Fibroblast of skin of left biceps (primary cell): Measurements from ENCODE around the gene CHM.
A peak's percentile ranks its signal among the peaks of the same experiment; 100 is the strongest.
"Not testable (repeated sequence)": the region's sequence is repeated elsewhere in the genome, so short reads cannot be mapped to it uniquely, and the experiment has no call there.

Experiments used
- DNase-seq, 2 experiments: peaks; one replicate each; pipeline ENCODE4 v3.0.0-alpha.2; 2013; ENCODE audit warnings: low read depth in 2 of 2

CHM gene, protein sequence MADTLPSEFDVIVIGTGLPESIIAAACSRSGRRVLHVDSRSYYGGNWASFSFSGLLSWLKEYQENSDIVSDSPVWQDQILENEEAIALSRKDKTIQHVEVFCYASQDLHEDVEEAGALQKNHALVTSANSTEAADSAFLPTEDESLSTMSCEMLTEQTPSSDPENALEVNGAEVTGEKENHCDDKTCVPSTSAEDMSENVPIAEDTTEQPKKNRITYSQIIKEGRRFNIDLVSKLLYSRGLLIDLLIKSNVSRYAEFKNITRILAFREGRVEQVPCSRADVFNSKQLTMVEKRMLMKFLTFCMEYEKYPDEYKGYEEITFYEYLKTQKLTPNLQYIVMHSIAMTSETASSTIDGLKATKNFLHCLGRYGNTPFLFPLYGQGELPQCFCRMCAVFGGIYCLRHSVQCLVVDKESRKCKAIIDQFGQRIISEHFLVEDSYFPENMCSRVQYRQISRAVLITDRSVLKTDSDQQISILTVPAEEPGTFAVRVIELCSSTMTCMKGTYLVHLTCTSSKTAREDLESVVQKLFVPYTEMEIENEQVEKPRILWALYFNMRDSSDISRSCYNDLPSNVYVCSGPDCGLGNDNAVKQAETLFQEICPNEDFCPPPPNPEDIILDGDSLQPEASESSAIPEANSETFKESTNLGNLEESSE

DNA sequence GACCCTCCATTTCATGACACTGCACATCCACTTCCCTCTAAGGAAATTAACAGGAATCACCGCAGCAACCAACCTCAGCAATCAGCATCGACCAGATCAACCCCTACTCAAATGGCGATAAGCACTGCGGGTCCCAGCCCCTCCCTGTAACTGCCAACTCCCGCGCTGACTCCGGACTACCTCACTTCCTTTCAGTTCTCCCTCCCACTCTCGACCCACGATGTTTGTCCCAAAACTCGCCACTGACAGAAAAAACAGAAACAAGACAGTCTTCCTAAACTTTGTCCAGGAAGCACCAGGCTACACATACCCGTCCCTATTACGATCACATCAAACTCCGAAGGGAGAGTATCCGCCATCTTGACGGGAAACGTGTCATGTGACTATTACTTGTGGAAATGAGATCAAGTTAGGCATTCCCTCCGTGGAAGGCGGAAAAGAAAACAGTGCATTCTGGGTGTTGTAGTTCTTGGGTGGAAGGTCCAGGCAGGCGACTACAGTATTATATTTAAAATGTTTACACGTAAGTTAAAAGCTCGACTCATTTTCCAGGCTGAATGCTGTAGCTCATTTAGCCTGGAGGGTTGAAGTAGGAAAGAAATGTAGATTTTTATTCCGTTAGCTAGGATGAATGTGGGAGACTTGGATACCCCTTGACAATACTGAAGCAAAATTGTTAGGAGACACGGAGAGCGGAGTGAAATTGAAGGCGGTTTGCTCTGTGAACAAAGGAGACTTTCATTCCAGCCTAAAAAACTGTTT, at the start of gene CHM:
CHM (minus strand) TSS at position 385 of the 762 bp plus-strand sequence; CDS start at position 359, 26 bp downstream.
- DNase-seq = peak; percentile 50 to 54

DNA sequence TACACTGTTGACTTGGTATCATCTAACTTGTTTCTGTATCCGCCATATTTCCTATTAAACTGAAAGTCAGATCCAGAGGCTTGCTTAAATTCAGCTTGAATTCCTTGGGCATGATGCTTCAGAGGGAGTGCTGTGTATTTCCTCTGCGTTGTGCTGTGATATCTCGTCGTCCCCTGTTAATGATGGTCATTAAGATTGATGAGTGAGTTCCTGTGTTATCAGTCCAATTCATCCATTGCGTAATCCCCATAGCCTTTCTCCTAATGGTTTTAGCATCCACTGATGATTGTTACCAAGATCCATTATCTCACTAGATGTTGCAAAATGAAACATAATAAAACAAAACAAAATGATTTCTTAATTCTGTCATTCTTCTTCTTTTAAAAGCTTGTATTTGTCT, 31.3 kb upstream of the CHM start:
- DNase-seq = no peak

DNA sequence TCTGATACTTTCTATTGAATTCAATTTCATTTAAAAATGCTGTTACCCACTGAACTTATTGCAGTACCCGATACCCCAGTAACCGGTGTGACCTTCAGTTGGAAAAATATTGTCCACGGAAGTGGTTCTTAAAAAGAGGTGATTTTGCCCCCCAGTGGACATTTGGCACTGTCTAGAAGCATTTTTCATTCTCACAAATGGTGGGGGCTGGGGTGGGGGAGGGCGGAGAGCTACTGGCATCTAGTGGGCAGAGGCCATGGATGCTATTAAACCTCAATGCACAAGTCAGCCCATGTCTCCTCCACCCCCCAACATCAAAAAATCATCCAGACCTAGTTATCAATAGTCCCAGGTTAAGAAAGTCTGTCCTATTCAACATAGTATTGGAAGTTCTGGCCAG, 19.6 kb upstream of the CHM start:
- DNase-seq = no peak

DNA sequence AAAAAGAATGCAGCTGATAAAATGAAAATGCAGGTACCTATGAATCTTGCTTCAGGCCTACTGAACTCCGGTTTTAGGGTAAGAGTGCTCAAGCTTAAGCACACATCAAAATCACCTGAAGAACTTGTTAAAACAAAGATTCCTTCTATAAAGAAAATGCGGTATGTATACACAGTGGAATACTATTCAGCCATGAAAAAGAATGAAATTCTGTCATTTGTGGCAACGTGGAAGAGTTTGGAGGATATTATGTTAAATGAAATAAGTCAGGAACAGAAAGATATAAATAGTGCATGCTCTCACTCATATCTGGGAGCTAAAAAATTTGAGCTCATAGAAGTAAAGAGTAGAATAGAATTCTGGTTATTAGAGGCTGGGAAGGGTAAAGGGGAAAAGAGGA, 14.0 kb upstream of the CHM start:
- DNase-seq = no peak

DNA sequence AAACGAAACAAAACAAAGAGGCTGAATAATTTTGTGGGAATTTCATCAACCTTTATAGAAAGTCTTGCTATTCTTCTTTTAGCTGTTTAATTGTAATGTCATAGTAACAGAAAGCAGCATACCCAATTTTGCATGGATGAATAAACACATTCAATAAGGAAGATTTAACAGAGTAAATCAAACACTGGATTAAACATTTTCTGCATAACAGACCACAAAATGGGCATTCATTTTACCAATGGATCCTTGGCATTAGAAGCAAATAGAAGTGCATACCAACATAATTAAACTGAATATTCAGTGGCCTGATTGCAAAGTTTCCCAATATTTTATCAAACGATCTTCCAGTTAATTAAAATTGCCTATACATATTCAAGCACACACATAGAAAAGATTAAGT, 4.4 kb upstream of the CHM start:
- DNase-seq = no peak

DNA sequence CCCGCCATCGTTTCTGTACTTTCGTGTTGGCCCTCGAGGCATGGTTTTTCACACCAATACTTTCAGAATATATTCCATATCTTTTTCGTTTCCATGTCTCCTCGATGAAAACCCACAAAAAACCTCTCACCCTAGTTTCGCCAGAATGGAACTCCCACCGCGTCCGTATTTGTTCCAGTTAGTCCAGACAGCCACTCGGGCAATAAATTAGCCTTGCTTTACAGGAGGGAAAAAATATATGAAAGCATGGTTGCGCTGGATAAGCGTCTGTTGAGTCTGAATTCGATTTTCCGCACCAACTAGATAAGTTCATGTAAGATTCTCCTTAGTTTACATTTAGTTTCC, 550 bp upstream of the CHM start:
- DNase-seq = no peak

DNA sequence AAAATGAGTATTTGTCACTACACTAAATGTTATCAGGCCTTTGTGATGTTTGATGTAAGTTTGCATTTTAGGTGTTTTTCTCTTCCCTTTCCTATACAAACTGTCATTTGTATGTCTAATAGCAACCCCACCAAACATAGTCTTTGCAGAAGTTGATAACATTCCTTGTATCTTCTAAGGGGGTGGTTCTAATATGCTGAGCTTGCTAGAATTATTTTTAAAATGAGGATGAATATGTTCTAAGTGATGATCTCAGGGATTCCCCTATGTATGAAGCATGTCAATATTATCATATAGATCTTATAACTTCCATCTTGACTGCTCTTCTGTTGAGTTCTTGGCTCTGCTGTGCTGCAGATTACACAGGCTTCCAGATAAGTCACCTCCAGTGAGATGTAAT, 3.1 kb downstream of the CHM start:
- DNase-seq = no peak

DNA sequence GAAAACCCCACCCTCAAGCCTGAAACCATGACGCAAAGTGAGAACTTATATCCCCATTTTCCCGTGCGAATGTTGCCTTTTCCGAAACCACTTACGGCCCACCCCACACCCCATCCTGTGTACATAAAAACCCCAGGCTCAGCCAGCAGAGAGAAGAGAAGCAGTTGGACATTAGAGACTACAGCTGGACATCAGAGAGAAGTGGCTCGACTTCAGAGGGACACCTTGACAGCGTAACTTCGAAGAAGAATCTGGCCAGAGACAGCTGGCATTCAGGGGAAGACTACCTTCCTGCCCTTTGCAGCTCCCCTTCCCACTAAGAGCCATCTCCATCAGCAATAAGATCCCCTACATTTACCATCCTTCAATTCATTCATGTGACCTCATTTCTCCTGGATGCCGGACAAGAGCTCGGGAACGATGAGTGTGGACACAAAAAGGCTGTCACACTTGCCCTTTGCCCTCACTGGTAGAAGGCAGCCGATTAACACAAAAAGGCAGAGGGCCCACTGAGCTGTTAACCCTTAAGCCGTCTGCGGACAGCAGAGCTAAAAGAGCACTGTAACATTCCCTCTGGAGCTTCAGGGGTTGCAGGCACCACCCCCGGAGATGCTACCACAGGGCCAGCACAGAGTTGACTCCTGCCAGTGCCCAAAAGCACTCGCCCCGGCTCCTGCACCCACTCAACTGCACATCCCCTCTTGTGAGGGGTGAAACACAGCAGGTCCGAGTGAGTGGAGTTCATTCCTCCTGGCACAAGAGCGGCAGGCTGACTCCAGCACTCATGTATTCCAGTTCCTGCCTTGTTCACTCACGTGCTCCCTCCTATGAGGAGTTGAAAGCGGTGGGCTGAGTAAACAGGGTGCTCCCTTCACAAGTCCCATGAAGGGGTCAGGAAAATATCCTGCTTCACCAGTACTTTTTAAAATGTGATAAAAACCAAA, 7.5 kb downstream of the CHM start:
- no peak for DNase-seq

DNA sequence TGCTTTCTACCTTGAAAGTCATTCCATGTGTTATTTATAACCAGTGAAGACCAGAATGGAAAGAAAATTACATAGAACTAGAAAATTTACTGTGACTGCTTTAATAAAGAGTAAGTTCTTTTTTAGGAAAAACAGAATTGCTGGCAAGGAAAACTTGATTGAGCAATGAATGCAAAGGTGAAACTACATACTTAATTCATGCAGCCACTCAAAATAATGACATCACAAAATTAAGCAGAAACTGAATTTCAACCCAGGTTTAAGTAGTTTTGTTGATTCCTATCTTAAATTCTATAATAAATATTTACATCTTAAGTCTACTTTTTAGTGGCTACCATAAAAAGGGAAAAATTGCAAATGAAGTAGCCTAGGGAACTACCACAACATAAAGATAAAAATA, 14.0 kb downstream of the CHM start:
- no peak for DNase-seq

DNA sequence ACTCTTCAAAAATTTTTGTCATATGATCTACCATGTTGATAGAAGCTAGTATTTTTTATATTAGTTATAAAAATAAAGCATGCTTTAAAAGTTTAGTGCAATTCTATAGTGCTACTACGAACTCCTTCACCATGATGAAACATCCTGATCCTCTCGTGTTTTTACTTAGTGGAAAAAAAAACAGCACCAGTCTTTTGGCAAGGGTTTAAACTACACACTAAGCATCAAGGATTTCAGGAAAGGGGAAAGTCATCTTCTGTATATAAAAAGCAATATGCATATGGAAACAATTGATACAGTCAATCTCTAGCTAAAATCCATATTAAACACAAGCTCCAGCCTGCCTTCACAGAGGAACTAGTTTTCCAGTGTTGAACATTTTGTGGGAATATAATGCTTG, 18.7 kb downstream of the CHM start:
- DNase-seq = peak in 1 of 2 experiments; percentile 19

DNA sequence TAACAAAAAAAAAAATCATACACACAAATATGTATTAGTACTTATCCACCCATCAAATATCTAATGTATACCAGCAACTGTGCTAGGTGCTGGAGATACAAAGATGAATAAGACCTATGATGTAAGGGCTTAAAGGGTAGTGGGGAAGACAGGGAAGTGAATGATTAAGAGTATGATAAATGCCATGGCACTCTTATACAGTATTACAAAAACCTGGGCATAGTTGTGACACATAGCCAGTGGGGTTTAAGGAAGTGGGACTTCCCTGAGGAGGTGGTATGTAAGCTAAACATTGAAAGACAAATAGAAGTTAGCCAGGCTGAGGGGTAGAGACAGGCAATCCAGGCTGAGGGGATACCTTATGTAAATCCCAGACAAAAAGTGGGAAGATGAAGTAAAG, 23.5 kb downstream of the CHM start:
- DNase-seq = no peak

DNA sequence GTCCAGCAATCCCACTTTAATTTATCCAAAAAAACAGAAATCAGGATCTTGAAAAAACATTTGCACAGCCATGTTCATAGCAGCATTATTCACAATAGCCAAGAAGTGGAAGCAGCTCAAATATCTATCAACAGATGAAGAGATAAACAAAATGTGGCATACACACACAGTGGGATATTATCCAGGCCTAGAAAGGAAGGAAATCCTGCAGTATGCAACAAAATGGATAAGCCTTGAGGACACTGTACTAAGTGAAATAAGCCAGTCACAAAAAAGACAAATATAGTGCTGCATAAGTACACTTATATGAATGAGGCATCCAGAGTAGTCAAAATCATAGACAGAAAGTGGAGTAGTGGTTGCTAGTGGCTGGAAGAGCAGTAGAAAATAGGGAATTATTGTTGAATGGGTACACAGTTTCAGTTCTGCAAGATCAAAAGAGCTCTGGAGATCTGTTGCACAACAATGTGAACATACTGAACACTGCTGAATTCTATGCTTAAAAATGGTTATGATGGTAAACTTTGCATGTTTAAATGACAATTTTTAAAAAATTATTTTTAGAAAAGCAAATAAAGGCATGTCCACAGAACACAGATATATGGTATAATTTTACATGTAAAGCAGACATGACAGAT, 25.6 kb downstream of the CHM start:
- DNase-seq = no peak

DNA sequence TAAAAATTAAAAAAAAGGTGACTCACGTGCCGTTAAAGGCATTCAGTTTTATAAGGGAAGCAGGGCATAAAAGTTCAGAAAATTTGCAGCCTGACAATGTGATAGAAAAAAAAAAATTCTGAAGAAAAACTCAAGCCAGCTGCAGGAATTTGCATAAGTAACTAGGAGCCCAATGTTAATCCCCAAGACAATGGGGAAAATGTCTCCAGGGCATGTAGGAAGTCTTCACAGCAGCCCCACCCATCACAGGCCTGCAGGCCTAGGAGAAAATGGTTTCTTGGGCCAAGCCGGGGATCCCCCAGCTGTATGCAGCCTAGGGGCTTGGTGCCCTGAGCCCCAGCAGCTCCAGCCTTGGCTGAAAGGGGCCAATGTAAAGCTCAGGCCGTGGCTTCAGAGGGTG, 31.2 kb downstream of the CHM start:
- no peak for DNase-seq

DNA sequence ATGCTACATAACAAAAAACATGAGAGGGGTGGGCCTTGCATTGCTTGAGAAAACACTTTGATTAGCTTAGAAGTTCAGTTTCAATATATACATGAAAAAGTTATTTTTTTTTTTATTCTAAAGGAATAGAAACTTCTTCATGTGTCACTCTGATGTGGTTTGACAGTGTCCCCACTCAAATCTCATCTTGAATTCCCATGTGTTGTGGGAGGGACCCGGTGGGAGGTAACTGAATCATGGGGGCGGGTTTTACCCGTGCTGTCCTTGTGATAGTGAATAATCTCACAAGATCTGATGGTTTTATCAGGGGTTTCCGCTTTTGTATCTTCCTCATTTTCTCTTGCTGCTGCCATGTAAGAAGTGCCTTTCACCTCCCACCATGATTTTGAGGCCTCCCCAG, 32.4 kb downstream of the CHM start:
- DNase-seq = not testable (repeated sequence)

DNA sequence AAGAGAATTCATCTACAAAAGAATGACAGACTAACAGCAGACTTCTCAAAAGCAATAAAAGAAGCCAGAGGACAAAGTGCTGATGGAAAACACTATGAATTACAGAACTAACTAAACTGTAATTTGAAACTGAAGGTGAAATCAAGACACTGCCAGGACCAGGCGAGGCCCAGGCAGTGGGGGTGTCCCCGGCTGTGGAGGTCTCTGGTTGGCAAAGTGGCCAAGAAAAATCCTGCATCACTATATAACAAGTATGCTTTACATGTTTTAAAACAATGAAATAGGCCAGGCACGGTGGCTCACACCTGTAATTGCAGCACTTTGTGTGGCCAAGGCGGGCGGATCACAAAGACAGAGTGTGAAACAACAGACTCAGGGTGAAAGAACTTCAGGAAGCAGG, 32.9 kb downstream of the CHM start:
- DNase-seq = no peak

DNA sequence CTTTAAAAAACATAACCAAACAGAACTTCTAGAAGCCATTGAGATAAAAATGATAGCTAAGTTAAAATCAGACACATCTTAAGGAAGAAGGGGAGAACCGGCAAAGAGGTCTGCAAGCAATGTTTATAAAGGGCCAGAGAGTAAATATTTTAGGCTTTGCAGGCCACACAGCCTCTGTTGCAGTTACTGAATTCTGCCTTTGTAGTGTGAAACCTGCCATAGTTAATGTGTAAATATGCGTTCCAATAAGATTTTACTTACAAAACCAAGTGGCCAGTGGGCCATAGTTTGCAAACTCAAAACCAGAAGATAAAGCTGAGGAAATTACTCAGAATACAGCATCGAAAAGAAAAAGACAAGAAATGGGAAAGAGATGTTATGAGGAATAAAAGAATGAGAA, 33.6 kb downstream of the CHM start:
- no peak for DNase-seq

DNA sequence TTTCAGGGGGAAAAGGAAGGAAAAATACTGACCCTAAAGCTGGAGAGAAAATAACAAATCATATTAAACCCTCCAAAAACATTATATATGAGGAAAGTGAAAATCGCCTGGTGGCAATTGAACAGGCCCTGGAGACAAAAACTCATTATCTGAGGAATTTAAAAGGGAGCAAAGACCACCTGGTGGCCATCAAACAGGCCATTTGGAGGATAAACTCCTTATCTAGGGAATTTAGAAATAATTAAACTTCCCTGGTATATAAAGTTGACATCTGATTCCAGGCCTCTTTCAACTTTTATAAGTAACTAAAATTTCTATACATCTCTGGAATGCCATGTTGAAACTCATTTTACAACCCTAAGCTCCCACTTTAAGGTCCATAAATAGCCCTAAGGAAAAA, 35.2 kb downstream of the CHM start:
- DNase-seq = no peak

DNA sequence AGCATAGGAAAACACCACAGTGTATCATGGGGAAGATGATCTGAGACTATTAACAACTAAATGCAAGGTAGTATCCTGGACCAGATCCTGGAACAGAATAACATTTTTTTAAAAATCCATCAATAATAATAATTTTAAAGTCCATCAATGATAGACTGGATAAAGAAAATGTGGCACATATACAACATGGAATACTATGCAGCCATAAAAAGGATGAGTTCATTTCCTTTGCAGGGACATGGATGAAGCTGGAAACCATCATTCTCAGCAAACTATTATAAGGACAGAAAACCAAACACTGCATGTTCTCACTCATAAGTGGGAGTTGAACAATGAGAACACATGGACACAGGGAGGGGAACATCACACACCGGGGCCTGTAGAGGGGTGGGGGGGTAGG, 37.6 kb downstream of the CHM start:
- not testable (repeated sequence) for DNase-seq

DNA sequence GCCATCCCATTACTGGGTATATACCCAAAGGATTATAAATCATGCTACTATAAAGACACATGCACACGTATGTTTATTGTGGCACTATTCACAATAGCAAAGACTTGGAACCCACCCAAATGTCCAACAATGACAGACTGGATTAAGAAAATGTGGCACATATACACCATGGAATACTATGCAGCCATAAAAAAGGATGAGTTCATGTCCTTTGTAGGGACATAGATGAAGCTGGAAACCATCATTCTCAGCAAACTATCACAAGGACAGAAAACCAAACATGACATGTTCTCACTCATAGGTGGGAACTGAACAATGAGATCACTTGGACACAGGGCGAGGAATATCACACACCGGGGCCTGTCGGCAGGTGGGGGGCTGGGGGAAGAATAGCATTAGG, 39.5 kb downstream of the CHM start:
- not testable (repeated sequence) for DNase-seq

DNA sequence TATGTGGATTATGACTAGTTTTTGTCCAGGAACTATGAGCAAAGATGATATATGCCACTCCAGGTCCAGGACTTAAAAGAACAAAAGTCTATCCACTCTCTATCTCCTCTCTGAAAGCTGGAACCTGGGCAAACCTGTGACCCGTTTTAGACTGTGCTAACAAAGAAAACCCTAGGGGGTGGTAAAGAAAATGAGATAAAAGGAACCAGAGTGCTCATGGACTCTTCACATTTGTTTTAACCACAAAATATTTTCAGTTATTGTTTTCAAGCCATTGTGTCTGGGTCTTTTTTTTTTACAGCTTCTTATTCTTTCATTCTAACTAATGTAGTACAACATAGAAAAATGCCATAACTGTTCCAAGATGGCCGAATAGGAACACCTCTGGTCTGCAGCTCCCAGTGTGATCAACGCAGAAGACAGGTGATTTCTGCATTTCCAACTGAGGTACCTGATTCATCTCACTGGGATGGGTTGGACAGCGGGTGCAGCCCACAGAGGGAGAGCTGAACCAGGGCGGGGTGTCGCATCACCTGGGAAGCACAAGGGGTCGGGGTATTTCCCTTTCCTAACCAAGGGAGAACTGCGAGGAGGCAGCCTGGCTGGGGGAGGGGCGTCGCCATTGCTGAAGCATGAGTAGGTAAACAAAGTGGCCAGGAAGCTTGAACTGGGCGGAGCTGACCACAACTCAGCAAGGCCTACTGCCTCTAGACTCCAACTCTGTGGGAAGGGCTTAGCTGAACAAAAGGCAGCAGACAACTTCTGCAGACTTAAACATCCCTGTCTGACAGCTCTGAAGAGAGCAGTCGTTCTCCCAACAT, 45.1 kb downstream of the CHM start:
- DNase-seq = no peak
